Stimulated activated CD8-positive, alpha-beta memory T cell treated with anti-CD3 and anti-CD28 coated beads, Interleukin-4, amount 100 ng/mL, for 1 hour (primary cell): ENCODE measurements around the gene CRYBA2.

Experiments
- DNase-seq, 2 donors: peaks; one replicate each; pipeline ENCODE4 v3.0.0-alpha.2; 2020; ENCODE audit warnings: low read depth in 2 of 2, low spot score in 1 of 2

The CRYBA2 gene

DNA sequence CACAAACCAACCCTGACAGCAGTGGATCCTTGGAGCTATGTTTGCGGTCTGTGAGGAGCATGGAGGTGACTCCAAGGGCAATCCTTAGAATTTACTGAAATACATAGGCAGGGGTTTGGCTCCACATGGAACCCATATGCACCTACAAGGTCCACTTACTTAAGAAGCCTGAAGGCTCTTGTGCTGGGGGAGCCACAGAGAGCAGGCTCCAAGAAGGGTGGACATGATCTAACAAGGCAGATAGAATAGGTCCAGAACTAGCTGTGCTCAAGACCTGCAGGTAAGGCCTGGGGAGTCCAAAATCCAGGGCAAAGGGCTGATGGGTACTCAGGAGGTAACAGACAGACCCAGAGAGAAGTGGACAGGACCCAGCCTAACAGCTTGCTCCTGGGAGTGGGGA lies 34.9 kb downstream of the CRYBA2 start:
- DNase-seq: no peak

DNA sequence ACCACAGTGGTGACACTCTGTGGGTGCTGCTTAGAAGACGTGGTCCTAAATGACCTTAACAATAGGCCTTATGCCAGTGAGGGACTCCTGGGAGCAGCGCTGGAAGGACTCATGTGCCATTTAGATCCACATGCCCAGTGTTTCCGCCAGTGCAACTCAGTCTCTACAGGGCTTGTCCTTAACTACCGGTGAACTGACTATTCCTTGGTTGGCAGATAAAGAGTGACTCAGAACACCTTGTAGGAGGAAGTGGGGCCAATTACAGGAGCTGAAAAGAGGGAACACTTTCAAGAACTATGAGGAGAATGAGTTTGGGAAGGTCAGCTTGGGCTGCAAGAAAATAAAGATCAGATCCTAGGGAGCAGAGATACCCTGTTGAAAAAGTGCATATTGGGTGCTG lies 35.6 kb downstream of the CRYBA2 start:
- no peak for DNase-seq

DNA sequence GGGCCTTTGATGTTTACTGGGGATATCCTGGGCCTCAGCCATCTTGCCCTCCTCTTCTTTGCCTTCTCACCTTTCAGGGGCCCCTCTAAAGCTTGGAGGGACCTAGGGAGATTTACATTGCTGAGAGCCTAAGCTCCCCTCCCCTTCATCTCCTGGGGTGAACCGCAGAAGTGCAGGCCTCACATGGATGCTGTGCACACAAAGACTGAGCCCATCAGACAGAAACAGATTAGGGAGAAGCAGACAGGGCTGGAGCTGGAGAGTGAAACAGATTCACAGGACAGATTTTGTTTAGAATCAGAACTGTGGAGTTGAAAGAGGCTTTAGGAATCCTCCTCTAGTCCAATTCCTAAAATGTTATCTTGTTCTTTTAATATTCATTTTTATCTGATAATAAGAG lies 37.2 kb downstream of the CRYBA2 start:
- no peak for DNase-seq

DNA sequence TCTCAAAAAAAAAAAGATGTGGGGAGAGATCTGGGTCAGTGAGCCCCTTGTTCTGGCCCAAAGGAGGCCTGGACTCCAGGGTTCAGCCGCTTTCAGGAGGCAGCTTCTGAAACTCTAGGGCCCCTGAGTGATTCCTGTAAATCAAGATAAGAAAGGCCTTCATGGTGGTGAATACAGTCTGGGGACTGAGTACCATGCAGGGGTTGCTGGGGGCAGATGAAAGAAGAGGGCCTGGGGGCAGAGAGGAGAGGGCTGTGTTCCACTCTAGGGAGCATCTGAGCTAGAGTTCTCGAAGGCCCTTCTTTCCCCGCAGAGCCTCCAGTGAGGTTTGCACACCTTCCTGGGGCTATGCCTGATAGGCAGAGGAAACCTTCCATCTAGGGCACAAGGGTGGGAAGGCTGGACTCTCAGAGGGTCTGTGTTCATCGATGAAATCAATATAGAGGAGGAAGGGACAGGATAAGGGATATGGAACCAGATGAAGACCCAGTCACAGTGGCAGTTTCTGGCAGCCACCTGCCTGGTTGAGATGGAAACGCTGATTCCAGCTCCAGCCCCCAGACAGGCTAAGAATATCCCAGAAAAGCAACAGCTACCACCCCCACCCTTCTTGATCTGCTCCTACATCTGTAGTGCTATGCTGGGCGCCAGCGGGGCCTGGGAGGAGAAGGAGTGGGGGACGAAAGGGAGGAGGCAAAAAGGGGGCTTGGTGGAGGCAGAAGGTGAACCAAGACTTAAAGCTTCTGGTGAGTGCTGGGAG lies 38.5 kb downstream of the CRYBA2 start:
- DNase-seq: no peak

DNA sequence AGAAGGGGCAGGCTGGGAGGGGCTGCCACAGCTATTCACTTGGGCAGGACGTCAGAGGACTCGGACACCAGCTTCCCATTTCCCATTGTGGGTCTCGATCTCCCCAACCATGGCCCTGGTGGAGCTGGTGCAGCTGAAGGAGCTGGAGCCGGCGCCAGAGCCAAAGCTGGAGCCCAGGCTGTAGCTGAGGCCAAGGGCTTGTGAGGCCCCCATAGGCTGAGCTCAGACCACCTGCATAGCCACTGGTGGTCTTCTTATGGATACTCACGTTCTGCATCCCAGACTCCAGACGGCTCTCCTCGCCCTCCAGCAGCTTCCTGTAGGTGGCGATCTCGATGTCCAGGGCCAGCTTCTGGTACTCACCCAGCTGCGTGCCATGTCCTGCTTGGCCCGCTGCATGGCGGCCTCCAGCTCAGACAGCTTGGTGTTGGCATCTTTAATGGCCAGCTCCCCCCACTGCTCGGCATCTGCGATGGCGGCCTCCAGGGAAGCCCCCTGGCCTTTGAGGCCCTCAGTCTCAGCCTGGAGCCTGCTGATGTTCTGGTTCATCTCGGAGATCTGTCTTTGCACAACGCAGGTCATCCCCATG lies 39.8 kb downstream of the CRYBA2 start:
- DNase-seq: no peak

DNA sequence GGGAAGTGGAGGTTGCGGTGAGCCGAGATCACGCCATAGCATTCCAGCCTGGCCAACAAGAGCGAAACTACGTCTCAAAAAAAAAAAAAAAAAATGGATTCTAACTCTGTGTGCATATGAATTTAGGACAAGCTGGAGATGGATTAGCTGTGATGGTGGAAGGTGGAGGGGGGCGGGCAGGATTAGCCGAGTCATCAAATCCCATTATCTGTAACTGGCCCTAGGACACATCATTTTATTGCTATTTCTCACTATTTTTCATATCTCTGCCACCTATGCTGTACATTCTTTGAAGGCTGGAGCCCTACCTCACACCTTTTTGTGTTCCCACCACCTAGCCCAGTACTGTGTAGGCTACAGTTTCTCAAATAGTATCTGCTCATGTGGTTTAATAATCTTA lies 41.1 kb downstream of the CRYBA2 start:
- DNase-seq: no peak

DNA sequence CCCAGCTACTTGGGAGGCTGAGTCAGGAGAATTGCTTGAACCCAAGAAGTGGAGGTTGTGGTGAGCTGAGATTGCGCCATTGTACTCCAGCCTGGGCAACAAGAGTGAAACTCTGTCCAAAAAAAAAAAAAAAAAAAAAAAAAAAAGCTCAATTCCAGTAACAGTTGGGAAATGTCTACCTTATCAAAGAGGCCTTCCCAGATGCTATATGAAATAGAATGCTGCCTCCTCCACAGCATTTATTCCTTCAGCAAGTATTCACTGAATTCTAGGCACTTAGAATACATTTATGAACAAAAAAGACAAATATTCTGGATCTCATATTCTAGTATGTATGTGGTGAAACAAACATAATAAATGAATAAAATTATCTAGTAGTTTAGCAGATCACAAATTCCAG lies 46.6 kb downstream of the CRYBA2 start:
- no peak for DNase-seq

DNA sequence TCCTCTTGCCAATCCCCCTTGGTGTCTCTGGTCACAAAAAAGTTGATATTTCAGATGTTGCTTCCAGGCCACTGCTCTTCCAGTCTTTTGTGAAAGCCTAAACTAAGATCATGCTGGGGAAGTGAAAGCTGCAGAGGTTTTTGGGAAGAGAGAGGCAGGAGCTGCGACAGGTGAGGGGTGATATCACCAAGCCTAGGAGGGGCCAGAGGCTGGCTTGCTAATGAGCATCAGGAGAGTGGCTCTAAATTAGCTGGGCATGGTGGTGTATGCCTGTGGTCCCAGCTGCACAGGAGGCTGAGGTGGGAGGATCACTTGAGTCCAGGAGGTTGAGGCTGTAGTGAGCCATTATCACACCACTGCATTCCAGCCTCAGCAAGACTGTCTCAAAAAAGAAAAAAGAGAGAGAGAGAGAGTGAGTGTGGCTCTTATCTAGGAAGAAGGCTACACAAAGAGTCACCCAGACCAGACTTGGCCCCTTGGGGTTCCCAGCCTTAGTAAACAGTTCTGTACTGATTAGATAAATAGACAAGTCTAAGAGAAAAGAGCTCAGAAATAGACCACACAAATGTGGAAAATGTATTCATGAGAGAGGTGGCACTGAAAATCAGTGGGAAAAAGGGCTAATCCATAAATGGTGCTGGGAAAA lies 48.3 kb downstream of the CRYBA2 start:
- DNase-seq: no peak
